Activated CD8-positive, alpha-beta T cell treated with anti-CD3 and anti-CD28 coated beads for 36 hours (primary cell): ENCODE data around the gene KLHL22. TPM values are rescaled to one million over a fixed set of nuclear protein-coding genes. Genes with fewer than 3 reads are reported as not detected.
"Not testable (repeated sequence)": the region's sequence is repeated elsewhere in the genome, so short reads cannot be mapped to it uniquely, and the experiment has no call there.

Experiments used
- ATAC-seq: fragments of 200-7000 bp; cut with Tn5 transposase; one replicate; pipeline ENCODE4 v1.10.0; 2021; ENCODE audit warnings: mild to moderate bottlenecking, moderate library complexity
- CTCF ChIA-PET: fragments of 350-600 bp; sonication (Branson Sonifier 250); formaldehyde crosslinking; loops from one replicate; lab custom pipeline; 2021; ENCODE audit warnings: antibody characterized with exemption; lab: Charles Lee
- POLR2A ChIA-PET: fragments of 350-600 bp; sonication (Branson Sonifier 250); formaldehyde crosslinking; loops from one replicate; lab custom pipeline; 2021; ENCODE audit warnings: antibody characterized with exemption; lab: Charles Lee
- DNase-seq: peaks from one replicate; pipeline ENCODE4 v3.0.0-alpha.2; 2020
- H3K27ac Mint-ChIP-seq: one replicate; pipeline ENCODE4 v1.8.0; 2021; ENCODE audit warnings: mild to moderate bottlenecking, mixed read lengths
- H3K27me3 Mint-ChIP-seq: one replicate; pipeline ENCODE4 v1.8.0; 2021; ENCODE audit warnings: mixed read lengths
- H3K36me3 Mint-ChIP-seq: one replicate; pipeline ENCODE4 v1.8.0; 2021; ENCODE audit warnings: low read depth, mixed read lengths
- H3K4me1 Mint-ChIP-seq: one replicate; pipeline ENCODE4 v1.8.0; 2021; ENCODE audit warnings: low read depth, mixed read lengths
- H3K4me3 Mint-ChIP-seq: one replicate; pipeline ENCODE4 v1.8.0; 2021; ENCODE audit warnings: mild to moderate bottlenecking, moderate library complexity, mixed read lengths
- H3K9me3 Mint-ChIP-seq: one replicate; pipeline ENCODE4 v1.8.0; 2021; ENCODE audit warnings: mixed read lengths
- CTCF ChIP-seq: fragments of 200-600 bp; IDR thresholded peaks from one replicate; pipeline ENCODE4 v1.8.0; 2022; ENCODE audit warnings: antibody characterized with exemption, mild to moderate bottlenecking
- intact Hi-C: fragments of 100-400 bp; cut with micrococcal nuclease; formaldehyde crosslinking; loops from one replicate; pipeline ENCODE4 v1.10.0; 2022
- total RNA-seq, 2 experiments: library from RNA; stranded (reverse); gene quantifications; one replicate each; pipeline ENCODE4 v1.2.3, GENCODE V29; 2021

The KLHL22 gene
- total RNA-seq, 2 experiments from 2014 or later, result 16.3 to 17.9 TPM

DNA sequence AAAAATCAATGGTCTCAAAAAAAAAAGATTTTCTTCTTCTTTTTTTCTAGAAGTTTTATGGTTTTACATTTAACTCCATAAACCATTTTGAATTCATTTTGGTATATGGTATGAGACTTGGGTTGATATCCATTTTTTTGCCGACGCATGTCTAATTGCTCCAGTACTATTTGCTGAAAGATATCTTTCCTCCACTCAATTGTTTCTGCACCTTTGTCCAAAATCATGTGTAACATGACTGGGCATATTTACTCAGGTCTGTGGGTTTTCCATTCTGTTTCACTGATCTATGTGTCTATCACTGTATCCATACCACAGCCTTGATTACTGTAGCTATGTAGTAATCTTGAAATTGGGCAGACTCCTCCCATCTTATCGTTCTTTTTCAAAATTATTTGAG lies 42.4 kb downstream of the KLHL22 start:
- POLR2A ChIA-PET, result no interaction called here
- CTCF ChIA-PET, result interaction anchor here (1.2 to 4.9 kb wide), 3 partner anchors 22 to 58 kb away, joined by 3 to 55 read pairs (median 5); no protein-coding TSS in a partner anchor
- intact Hi-C loops, result no loop called here
- DNase-seq, result no peak
- no peak for ATAC-seq
- H3K27me3 Mint-ChIP-seq, result no peaks in the 10 kb centered on the region
- H3K36me3 Mint-ChIP-seq, result peaks cover 5% of the 10 kb centered on the region
- no peak overlapping the region for H3K27ac Mint-ChIP-seq
- H3K4me1 Mint-ChIP-seq, result peaks cover 9% of the 10 kb centered on the region
- no peak overlapping the region for H3K4me3 Mint-ChIP-seq
- TF ChIP-seq CTCF, result no peak
- no peaks in the 10 kb centered on the region for H3K9me3 Mint-ChIP-seq

- TF ChIP-seq CTCF, result no peak
- Mint-ChIP-seq H3K27ac (no peak overlapping the region), H3K9me3 (no peaks in the 10 kb centered on the region), H3K4me1 (peaks cover 9% of the 10 kb centered on the region), H3K36me3 (peaks cover 5% of the 10 kb centered on the region), H3K27me3 (no peaks in the 10 kb centered on the region), H3K4me3 (no peak overlapping the region)
- ATAC-seq, result no peak
- CTCF ChIA-PET, result interaction anchor here (1.6 kb wide), 1 partner anchor 33 kb away, joined by 4 read pairs; no protein-coding TSS in a partner anchor
- DNase-seq, result no peak
- POLR2A ChIA-PET, result interaction anchor here (1.2 kb wide), 2 partner anchors 12 to 18 kb away, joined by 3 read pairs; no protein-coding TSS in a partner anchor
- intact Hi-C loops, result no loop called here
Measured at GRCh38 chr22:20451920-20452319, 43.7 kb downstream of the KLHL22 start.

DNA sequence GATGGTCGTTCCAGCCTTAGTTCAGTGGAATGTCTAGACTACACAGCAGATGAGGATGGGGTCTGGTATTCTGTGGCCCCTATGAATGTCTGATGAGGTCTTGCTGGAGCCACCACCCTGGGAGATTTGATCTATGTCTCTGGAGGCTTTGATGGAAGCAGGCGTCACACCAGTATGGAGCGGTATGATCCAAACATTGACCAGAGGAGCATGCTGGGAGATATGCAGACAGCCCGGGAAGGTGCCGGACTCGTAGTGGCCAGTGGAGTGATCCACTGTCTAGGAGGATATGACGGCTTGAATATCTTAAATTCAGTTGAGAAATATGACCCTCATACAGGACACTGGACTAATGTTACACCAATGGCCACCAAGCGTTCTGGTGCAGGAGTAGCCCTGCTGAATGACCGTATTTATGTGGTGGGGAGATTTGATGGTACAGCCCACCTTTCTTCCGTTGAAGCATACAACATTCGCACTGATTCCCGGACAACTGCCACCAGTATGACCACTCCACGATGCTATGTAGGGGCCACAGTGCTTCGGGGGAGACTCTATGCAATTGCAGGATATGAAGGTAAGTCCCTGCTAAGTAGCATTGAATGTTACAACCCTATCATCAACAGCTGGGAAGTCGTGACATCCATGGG lies 44.3 kb downstream of the KLHL22 start:
- ATAC-seq, H3K27me3 Mint-ChIP-seq, H3K4me3 Mint-ChIP-seq, H3K27ac Mint-ChIP-seq, H3K4me1 Mint-ChIP-seq, H3K9me3 Mint-ChIP-seq, DNase-seq, intact Hi-C loops, H3K36me3 Mint-ChIP-seq: not testable (repeated sequence)
- ChIA-PET POLR2A (interaction anchor here (1.2 kb wide), 2 partner anchors 12 to 18 kb away, joined by 3 read pairs; no protein-coding TSS in a partner anchor), CTCF (interaction anchor here (1.6 kb wide), 1 partner anchor 33 kb away, joined by 4 read pairs; no protein-coding TSS in a partner anchor)

- no peak for TF ChIP-seq CTCF
- Mint-ChIP-seq H3K4me3 (no peak overlapping the region), H3K4me1 (no peaks in the 10 kb centered on the region), H3K27me3 (no peaks in the 10 kb centered on the region), H3K27ac (no peak overlapping the region), H3K9me3 (no peaks in the 10 kb centered on the region), H3K36me3 (peaks cover 3% of the 10 kb centered on the region)
- intact Hi-C loops, result no loop called here
- POLR2A ChIA-PET, result no interaction called here
- no peak for ATAC-seq
- CTCF ChIA-PET, result no interaction called here
- DNase-seq, result no peak
Measured at GRCh38 chr22:20450551-20450906, 45.1 kb downstream of the KLHL22 start.

DNA sequence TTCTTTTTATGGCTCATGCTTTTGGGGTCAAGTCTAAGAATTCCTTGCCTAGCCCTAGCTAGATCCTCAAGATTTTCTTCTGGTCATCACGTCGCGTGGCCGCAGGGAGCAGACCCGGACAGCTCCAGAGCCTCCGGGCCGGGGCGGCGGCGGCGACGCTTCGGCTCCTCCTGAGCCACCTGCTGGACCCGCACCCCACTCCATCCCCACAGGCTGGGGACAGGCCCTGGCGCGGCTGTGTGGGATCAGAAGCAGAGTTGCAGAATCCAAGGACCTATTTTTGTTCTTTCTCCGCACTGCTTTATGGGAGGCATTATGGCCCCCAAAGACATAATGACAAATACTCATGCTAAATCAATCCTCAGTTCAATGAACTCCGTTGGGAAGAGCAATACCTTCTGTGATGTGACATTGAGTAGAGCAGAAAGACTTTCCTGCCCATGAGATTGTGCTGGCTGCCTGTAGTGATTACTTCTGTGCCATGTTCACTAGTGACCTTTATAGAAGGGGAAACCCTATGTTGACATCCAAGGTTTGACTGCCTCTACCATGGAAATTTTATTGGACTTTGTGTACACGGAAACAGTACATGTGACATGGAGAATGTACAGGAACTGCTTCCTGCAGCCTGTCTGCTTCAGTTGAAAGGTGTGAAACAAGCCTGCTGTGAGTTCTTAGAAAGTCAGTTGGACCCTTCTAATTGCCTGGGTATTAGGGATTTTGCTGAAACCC lies 45.6 kb downstream of the KLHL22 start:
- no peak for TF ChIP-seq CTCF
- H3K9me3 Mint-ChIP-seq, result no peaks in the 10 kb centered on the region
- intact Hi-C loops, result no loop called here
- no peaks in the 10 kb centered on the region for H3K27me3 Mint-ChIP-seq
- ChIA-PET CTCF (interaction anchor here (1.1 kb wide), 1 partner anchor 32 kb away, joined by 5 read pairs; no protein-coding TSS in a partner anchor), POLR2A (no interaction called here)
- H3K36me3 Mint-ChIP-seq, result peaks cover 2% of the 10 kb centered on the region
- H3K4me3 Mint-ChIP-seq, result no peak overlapping the region
- H3K27ac Mint-ChIP-seq, result no peak overlapping the region
- no peak for ATAC-seq
- H3K4me1 Mint-ChIP-seq, result no peaks in the 10 kb centered on the region
- no peak for DNase-seq
